ENCODE results near the gene DNAJC5G.

Gene DNAJC5G

DNA sequence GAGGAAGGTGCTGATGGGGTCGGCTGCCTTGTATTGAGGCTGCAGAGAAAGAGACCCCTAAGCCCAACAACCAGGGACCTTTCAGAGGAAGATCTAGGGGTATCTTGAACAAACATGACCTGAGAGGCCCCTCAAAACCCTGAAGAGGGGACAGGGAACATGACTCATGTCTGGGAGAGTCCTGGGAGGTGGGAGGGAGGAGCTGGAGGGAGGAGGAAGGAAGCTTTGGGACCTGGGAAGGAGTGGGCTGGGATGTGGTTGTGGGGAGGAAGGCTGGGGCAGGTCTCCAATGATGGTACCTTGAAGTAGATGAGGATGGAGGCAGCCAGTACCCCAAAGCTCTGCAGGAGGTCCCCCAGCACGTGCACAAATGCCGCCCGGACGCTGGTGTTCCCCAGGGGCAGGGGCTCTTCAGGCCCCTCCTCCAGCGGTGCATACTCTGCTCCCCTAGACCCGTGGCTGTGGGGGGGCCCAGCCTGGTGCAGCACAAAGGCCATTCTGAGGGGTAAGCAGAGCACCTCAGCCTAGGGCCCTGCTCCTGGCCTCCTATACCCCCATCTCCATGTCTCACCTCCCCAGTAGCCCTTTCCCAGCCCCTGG, 18.3 kb upstream of the DNAJC5G start:
- ChIA-PET POLR2A (interaction anchor here (1.1 kb wide), 1 partner anchor 26 kb away, joined by 3 read pairs; no protein-coding TSS in a partner anchor), CTCF (no interaction called here)
- TF ChIP-seq FOXK2 (IDR thresholded peaks at IDR 0.05) = no peak
- no peak for TF ChIP-seq SP1 (IDR thresholded peaks at IDR 0.05)
- no peak for TF ChIP-seq FOXM1 (IDR thresholded peaks at IDR 0.05; ENCODE audit: borderline replicate concordance)
- TF ChIP-seq CTBP1 (IDR thresholded peaks at IDR 0.05; ENCODE audit: borderline replicate concordance) = no peak
- TF ChIP-seq, protein P1, sequence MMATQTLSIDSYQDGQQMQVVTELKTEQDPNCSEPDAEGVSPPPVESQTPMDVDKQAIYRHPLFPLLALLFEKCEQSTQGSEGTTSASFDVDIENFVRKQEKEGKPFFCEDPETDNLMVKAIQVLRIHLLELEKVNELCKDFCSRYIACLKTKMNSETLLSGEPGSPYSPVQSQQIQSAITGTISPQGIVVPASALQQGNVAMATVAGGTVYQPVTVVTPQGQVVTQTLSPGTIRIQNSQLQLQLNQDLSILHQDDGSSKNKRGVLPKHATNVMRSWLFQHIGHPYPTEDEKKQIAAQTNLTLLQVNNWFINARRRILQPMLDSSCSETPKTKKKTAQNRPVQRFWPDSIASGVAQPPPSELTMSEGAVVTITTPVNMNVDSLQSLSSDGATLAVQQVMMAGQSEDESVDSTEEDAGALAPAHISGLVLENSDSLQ (IDR thresholded peaks at IDR 0.05) = no peak
- TF ChIP-seq LEF1 (IDR thresholded peaks at IDR 0.05; ENCODE audit: borderline replicate concordance) = no peak
- no peak for TF ChIP-seq ZNF384 (IDR thresholded peaks at IDR 0.05)
- no peak for TF ChIP-seq L3MBTL2 (conservative IDR thresholded peaks at IDR 0.05)
- no peak for DNase-seq (ENCODE audit: extremely low spot score)

DNA sequence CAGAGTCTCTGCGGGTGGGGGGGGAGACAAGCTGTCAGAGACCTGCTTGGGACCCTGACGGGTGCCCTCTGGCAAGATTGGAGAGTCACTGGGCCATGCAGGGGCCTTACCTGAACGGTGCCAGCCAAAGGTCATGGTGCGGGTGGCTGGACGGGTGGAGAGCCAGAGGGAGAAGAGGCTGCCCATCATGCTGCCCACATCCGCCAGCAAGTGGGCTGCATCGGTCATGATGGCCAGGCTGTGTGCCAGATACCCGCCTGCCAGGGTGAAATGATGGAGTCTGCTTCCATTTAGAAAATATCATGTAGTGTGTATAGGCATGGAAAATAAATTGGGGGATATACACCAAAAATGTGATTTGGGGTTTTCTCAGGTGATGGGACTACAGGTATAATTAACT, 17.2 kb upstream of the DNAJC5G start:
- no peak for DNase-seq (ENCODE audit: extremely low spot score)
- TF ChIP-seq, protein P1 (IDR thresholded peaks at IDR 0.05) = no peak
- TF ChIP-seq ARNT (IDR thresholded peaks at IDR 0.05) = no peak
- no peak for TF ChIP-seq FOXK2 (IDR thresholded peaks at IDR 0.05)
- ChIA-PET POLR2A (interaction anchor here (1.1 kb wide), 1 partner anchor 25 kb away, joined by 3 read pairs; no protein-coding TSS in a partner anchor), CTCF (no interaction called here)

GRCh38 chr2:27261241-27261925, 13.8 kb upstream of the DNAJC5G start:
- DNase-seq (ENCODE audit: extremely low spot score) = no peak
- POLR2A ChIA-PET = no interaction called here
- no peak for TF ChIP-seq ELF4 (IDR thresholded peaks at IDR 0.05)
- no peak for TF ChIP-seq BHLHE40 (IDR thresholded peaks at IDR 0.05; ENCODE audit: borderline replicate concordance)
- no peak for TF ChIP-seq LEF1 (IDR thresholded peaks at IDR 0.05; ENCODE audit: borderline replicate concordance)
- no peak for TF ChIP-seq FOXM1 (IDR thresholded peaks at IDR 0.05; ENCODE audit: borderline replicate concordance)
- no peak for TF ChIP-seq SUZ12 (IDR thresholded peaks at IDR 0.05)
- no peak for TF ChIP-seq SP1 (IDR thresholded peaks at IDR 0.05)
- no peak for TF ChIP-seq ZNF384 (IDR thresholded peaks at IDR 0.05)
- no peak for TF ChIP-seq CTBP1 (IDR thresholded peaks at IDR 0.05; ENCODE audit: borderline replicate concordance)
- TF ChIP-seq FOXA1 (IDR thresholded peaks at IDR 0.05) = no peak
- no peak for TF ChIP-seq ARNT (IDR thresholded peaks at IDR 0.05)
- TF ChIP-seq FOXK2 (IDR thresholded peaks at IDR 0.05) = no peak
- CTCF ChIA-PET = no interaction called here

DNA sequence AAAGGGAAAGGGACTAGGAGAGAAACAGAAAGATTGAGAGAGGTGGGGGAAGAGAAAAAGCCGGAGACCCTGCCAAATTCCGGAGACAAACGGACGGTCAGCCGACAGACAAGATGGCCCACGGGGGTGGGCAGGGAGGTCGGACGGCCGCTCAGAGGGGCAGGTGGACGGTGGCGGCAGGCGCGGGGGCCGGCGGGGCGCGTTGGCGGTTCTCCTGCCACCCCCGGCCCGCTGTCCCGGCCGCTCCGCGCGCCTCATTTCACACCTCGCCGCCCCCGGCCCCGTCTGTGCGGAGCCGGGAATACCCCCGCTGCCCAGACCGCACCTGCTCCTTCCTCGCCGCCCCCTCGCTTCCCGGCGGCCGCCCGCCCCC, 13.3 kb upstream of the DNAJC5G start:
- ChIA-PET CTCF (no interaction called here), POLR2A (no interaction called here)
- no peak for DNase-seq (ENCODE audit: extremely low spot score)
- TF ChIP-seq L3MBTL2 (conservative IDR thresholded peaks at IDR 0.05) (no peak), NFRKB (IDR thresholded peaks at IDR 0.05) (no peak), BHLHE40 (IDR thresholded peaks at IDR 0.05; ENCODE audit: borderline replicate concordance) (no peak), FOXA1 (IDR thresholded peaks at IDR 0.05) (no peak), HDGF (IDR thresholded peaks at IDR 0.05; ENCODE audit: borderline replicate concordance) (no peak), SUZ12 (IDR thresholded peaks at IDR 0.05) (no peak), ZNF384 (IDR thresholded peaks at IDR 0.05) (no peak), TARDBP (IDR thresholded peaks at IDR 0.05) (no peak)

GRCh38 chr2:27262379-27263286, 12.6 kb upstream of the DNAJC5G start, which contains the start of gene SLC30A3:
SLC30A3 (minus strand) TSS chr2:27263047; CDS start chr2:27262906, 141 bp downstream.
- ChIA-PET CTCF (interaction anchor here (0.5 to 1.3 kb wide), 4 partner anchors 11 to 1467 kb away, joined by 3 to 5 read pairs (median 4); no protein-coding TSS in a partner anchor), POLR2A (interaction anchor here (1.1 to 2.3 kb wide), 5 partner anchors 10 to 191 kb away, joined by 3 to 9 read pairs (median 4); partner anchors contain the start of gene OST4)
- TF ChIP-seq ZNF384 (IDR thresholded peaks at IDR 0.05) = no peak
- no peak for TF ChIP-seq FOXM1 (IDR thresholded peaks at IDR 0.05; ENCODE audit: borderline replicate concordance)
- no peak for TF ChIP-seq FOXA1 (IDR thresholded peaks at IDR 0.05)
- no peak for TF ChIP-seq SP1 (IDR thresholded peaks at IDR 0.05)
- no peak for TF ChIP-seq L3MBTL2 (conservative IDR thresholded peaks at IDR 0.05)
- no peak for TF ChIP-seq SUZ12 (IDR thresholded peaks at IDR 0.05)
- TF ChIP-seq TARDBP (IDR thresholded peaks at IDR 0.05) = no peak
- TF ChIP-seq CTBP1 (IDR thresholded peaks at IDR 0.05; ENCODE audit: borderline replicate concordance) = no peak
- TF ChIP-seq ARNT (IDR thresholded peaks at IDR 0.05) = no peak
- DNase-seq (ENCODE audit: extremely low spot score) = peak; percentile 68
